GM21576 (cell line): Measurements from ENCODE around the gene PASK.
"Not testable (repeated sequence)": the region's sequence is repeated elsewhere in the genome, so short reads cannot be mapped to it uniquely, and the experiment has no call there.

ENCODE experiments used
- ATAC-seq: cut with Tn5 transposase; IDR thresholded peaks from one replicate; pipeline ENCODE4 v1.9.1; 2021; ENCODE audit warnings: mild to moderate bottlenecking, moderate library complexity; ENCODE audit not compliant: unreplicated experiment

The PASK gene

DNA sequence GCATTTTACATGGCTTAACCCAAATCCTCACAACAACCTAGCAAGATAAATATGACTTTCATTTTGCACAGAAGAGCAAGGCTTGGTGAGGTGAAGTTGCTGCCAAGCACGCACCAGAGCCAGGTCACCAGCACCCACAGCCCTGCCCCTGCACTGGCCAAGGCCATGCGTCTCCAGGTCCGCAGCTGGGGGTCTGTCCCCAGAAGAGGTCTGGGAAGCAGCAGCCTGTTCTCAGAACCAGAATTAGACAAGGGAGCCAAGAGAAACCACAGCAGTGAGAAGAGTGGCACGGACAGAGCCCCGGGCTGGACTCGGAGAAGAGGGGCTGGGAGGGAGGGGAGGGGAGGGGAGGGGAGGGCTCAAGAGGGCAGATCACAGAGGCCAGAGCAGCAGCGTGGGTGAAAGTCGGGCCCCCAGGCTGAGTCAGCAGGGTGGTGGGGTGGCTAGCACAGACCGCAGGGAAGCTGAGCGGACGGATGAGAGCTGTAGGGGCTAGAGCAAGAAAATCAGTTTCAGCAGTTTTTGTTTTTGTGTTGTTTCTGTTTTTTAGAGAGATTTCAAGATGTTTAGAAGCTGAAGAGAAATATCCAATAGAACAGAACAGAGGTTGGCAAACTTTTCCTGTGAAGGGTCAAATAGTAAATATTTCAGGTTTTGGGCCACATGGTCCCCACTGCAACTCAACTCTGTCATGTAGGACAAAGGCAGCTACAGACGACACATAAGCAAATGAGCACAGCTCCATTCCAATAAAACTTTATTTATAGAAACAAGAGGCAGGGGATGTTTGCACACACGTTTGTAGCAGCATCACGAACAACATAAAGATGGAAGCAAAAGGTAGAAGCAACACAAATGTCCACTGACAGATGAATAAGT, 39.8 kb downstream of the PASK start:
- ATAC-seq = no peak

DNA sequence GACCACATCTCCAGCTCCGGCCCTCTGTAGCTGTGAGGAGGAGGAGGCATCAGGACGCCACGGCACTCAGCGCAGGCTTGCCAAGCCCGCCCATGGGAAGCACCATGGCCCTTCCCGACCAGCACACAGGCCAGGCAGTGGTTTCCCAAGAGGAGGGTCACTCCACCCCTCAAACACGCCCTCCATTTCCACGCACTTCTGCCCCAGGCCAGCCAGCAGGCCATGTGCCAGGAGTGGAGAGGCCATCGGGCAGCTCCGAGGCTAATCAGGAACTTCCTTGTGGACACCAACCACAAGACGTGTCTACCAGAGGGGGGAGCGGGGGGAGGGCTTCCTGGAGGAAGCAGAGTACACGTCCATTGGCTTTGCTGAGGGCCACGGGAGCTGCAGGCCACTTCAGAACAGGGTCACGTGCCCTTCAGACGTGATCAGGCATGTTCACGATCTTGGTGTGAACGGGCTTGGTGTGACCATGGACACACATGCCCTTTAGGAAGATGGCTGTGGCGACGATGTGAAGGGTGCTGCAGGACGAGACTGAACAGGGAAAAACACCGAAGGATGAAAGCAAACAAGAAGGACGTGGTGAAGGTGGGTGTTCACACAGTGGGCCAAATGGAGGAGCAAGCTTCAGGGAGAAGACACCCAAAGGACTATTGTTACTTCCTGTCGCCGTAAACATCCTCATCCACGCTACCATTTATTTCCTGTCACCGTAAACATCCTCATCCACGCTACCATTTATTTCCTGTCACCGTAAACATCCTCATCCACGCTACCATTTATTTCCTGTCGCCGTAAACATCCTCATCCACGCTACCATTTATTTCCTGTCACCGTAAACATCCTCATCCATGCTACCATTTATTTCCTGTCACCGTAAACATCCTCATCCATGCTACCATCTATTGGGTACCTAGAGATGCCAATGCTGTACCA, 40.7 kb downstream of the PASK start:
- no peak for ATAC-seq

- ATAC-seq = no peak
Observed at GRCh38 chr2:241107031-241107783, 42.1 kb downstream of the PASK start.

- ATAC-seq = no peak
Observed at GRCh38 chr2:241105641-241106040, 43.6 kb downstream of the PASK start.

GRCh38 chr2:241104611-241105010, 44.7 kb downstream of the PASK start:
- ATAC-seq = not testable (repeated sequence)

DNA sequence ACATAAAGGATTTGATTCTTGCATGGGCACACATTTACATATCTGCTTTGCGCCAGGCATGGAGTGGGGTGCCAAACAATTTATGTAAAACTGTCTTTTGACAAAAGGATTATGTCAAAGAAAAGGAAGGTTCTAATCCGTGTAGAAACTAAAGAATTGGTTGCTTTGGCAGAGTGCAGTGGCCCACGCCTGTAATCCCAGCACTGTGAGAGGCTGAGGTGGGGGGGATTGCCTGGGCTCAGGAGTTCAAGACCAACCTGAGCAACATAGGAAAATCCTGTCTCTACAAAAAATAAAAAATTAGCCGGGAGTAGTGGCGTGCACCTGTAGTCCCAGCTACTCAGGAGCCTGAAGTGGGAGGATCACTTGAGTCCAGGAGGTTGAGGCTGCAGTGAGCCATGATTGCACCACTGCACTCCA, 46.1 kb downstream of the PASK start:
- ATAC-seq = no peak

- ATAC-seq = peak; percentile 84
Observed at GRCh38 chr2:241102239-241102803, 47.0 kb downstream of the PASK start, which contains the start of gene MTERF4. Gene MTERF4 (minus strand): TSS chr2:241102287. CDS start chr2:241102273, 14 bp downstream.

DNA sequence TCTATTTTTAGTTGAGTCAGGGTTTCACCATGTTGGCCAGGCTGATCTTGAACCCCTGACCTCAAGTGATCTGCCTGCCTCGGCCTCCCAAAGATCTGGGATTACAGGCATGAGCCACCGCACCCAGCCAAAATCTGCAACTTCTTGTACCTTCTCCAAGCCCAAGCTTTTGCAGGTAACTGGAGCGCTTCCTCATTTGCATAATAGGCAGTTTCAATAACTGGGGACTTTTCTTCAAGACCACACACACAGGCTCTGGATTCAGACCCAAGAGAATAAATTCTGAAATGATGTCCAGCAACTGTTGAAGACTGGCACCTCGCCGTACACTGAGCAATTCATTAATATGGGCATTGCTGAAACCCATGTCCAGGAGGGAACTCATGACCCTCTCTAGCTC, 50.0 kb downstream of the PASK start:
- ATAC-seq = no peak

DNA sequence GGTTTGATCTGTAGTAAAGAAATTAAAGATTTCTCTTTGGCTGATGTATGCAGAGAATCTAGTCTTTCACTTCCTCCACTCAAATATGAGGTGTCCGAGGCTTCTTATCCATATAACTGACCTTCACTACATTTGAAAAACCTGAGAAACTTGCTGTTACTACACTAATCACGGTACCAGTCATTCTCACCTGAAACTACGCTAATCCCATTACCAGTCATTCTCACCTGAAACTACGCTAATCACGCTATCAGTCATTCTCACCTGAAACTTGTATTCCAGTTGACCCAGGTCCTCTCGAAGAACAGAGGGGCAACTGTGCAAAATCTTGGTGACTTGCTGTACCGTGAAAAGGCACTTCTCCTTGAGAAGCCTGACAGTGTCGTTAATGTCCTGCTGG, 52.3 kb downstream of the PASK start:
- ATAC-seq = no peak

DNA sequence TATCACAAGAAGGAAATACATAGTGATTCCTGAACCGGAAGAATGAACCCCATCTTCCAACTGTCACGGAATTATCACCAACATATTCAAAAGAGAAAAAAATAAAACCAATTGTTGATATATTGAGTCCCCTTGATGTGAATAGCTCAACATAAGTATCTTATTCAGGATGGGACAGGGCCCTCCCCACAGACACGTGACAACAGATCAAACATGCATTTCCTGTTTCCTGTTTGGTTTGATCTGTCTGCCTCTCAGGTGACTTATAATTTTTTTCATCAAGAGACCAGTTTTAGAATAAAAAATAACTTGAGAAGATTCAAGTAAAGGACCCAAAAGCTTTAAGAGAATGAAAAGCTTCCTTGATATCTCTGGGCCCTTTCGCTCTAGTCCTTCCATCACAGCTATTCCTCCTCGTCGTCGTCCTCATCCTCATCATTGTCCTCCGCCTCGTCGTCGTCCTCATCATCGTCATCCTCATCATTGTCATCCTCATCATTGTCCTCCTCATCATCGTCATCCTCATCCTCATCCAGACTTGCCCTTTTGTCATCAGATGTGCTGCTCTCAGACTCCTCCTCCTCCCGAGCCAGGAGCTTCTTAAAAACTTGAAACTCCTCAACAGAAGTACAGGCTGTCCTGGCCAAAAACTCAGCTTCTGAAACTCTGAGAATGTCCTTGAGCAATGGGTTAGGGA, 53.5 kb downstream of the PASK start:
- no peak for ATAC-seq

DNA sequence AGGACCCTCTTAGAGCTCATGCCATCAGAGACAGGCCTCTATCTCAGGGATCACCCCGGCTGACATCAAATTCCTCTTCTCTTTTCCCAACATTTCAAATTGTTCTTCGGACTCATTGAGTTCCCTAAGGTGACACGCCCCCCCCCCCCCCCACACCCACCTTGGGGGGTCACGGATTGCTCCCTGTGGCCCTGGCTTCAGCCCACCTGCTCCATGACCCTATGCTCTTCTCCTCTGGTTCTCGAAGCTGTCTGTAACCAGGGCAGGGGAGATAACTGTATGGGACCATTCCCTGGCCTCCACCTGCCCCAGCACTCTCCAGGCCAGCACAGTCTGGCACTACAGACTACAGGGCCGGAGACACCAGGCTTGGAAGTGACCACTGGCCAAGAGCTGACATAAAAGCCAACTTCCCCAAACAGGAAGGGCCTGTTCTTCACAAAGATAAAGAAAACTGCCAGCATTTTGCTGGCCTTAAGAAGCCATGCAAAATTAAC, 54.3 kb downstream of the PASK start:
- ATAC-seq = no peak

GRCh38 chr2:241094172-241094571, 55.1 kb downstream of the PASK start:
- ATAC-seq = no peak

GRCh38 chr2:241093133-241093781, 56.0 kb downstream of the PASK start:
- not testable (repeated sequence) for ATAC-seq

DNA sequence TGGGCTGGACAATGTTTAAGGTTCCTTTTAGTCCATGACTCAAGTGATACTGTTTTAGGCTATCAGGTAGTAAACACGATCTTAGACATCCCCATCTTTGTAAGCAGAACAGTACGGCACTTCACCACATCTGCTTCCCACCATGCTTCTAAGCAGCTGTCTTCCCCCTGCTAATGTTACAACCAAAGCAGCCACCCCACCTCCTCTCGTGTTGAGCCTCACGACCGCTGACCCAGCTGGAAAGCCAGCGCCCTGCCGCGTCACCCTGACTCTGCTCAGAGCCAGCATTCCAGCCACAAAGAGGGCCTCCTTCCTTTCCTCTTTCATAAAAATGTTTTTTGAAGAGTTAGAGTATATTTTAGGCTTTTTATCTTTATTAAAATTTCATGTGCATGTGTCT, 56.6 kb downstream of the PASK start:
- ATAC-seq = no peak

DNA sequence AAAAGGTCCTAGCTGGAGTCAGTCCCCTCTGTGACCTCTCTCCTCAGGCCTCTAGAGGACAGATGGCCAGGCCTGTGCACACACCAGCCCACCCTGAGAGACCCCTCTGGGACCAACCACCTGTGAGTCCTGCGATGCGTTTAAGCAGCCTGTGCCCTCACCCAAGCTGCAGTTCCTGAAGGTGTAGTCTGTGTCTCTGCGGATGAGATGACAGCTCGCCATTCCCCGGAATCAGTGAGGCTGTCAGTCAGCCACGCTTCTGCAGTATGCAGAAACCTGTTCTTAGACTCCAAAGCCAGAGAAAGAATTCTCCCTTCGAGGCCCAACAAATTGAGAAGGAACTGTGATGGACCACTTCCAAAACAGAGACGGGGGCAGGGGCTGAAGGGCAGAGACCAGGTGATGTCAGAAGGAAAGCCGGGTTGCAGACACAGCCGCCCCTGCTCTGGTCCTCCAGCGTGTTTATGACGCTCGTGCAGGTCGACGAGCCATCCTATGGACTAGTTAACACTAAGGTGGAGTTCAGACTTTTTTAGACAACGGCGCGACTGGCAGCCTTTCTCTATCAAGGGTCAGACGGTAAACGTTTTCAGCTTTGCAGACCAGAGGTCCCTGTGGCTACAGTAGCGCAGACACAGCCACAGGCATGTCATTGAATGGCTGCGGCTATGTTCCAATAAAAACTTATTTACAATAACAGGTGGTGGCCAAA, 57.4 kb downstream of the PASK start:
- ATAC-seq = no peak

DNA sequence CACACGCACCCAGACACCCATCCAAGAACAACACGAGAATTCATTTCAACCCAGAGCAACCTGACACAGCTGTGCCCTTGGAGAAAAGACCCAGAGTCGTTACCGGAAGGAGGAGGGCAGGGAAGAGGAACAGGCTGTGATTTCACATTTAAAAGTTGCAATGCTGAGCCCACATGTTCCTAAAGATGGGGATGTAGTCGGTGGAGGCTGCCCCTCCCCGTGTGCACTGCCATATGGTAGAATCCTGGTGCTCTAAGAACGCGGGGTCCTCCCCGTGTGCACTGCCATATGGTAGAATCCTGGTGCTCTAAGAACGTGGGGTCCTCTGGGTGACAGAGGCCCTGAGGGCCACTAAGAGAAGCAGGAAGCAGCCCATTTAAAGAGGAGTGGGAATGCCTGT, 58.1 kb downstream of the PASK start:
- ATAC-seq = no peak

GRCh38 chr2:241088791-241089732, 60.2 kb downstream of the PASK start:
- no peak for ATAC-seq

- ATAC-seq = peak; percentile 39
Observed at GRCh38 chr2:241088376-241088775, 60.9 kb downstream of the PASK start.
